A549 (cell line): ENCODE data around the gene THOC1. TPM values are rescaled to one million over a fixed set of nuclear protein-coding genes. Genes with fewer than 3 reads are reported as not detected.

Experiments used
- ATAC-seq, 2 experiments: fragments of 200-7000 bp in 1 of 2; fragments of >200 bp in 1 of 2; cut with Nextera tagmentation in 1 of 2; cut with Tn5 transposase in 1 of 2; 3 replicates each; pipeline versions ENCODE4 v1.8.0 to v1.9.1; 2018 to 2020; ENCODE audit warnings: mild to moderate bottlenecking in 1 of 2, moderate library complexity in 1 of 2
- CTCF ChIA-PET: fragments of 300-600 bp; sonication (Branson Sonifier 250); formaldehyde crosslinking; extraction: SDS; loops from one replicate; lab custom pipeline; 2021; ENCODE audit warnings: antibody characterized with exemption, inconsistent platforms; lab: Yijun Ruan, JAX
- POLR2A ChIA-PET: fragments of 350-600 bp; formaldehyde crosslinking; extraction: SDS; loops from one replicate; lab custom pipeline; 2021; ENCODE audit warnings: antibody characterized with exemption, inconsistent platforms; lab: Yijun Ruan, JAX
- DNase-seq, 2 experiments: peaks; one replicate each; pipeline versions ENCODE4 v3.0.0 to v3.0.0-alpha.2; 2011 to 2016; ENCODE audit warnings: low read depth in 1 of 2, low spot score in 1 of 2
- FAIRE-seq: peaks from 2 replicates; lab custom pipeline; 2011; peaks lifted over from hg19 to GRCh38; lab: Jason Lieb, UNC
- H3K27ac ChIP-seq, 2 experiments: fragments of >200 bp; sonication (Bioruptor Twin); formaldehyde crosslinking; 3 replicates each; pipeline ENCODE4 v1.5.1; 2016 to 2017
- H3K4me1 ChIP-seq: fragments of >200 bp; sonication (Bioruptor Twin); formaldehyde crosslinking; 3 replicates; pipeline ENCODE4 v1.6.1; 2016
- H3K4me2 ChIP-seq: fragments of >200 bp; sonication (Bioruptor Twin); formaldehyde crosslinking; 3 replicates; pipeline ENCODE4 v1.6.1; 2016
- H3K4me3 ChIP-seq: fragments of >200 bp; sonication (Bioruptor Twin); formaldehyde crosslinking; 3 replicates; pipeline ENCODE4 v1.5.1; 2016
- H3K9me3 ChIP-seq: fragments of >200 bp; sonication (Bioruptor Twin); formaldehyde crosslinking; 3 replicates; pipeline ENCODE4 v1.6.1; 2016
- CEBPB ChIP-seq, 2 experiments: fragments of >200 bp in 1 of 2; sonication (Bioruptor Twin) in 1 of 2; formaldehyde crosslinking in 1 of 2; IDR thresholded peaks; 2 replicates each; pipeline ENCODE4 v1.6.1; 2012 to 2016
- CHD2 ChIP-seq: fragments of 150-350 bp; IDR thresholded peaks from 2 replicates; pipeline ENCODE4 v1.6.1; 2014; ENCODE audit warnings: low read length; ENCODE audit not compliant: partially characterized antibody
- CHD4 ChIP-seq: fragments of 200-600 bp; sonication (generic); IDR thresholded peaks from 2 replicates; pipeline ENCODE4 v1.6.1; 2016; ENCODE audit warnings: antibody characterized with exemption, mild to moderate bottlenecking, borderline replicate concordance
- E2F6 ChIP-seq: IDR thresholded peaks from 2 replicates; pipeline ENCODE4 v1.6.1; 2012; ENCODE audit warnings: low read depth, borderline replicate concordance
- EHMT2 ChIP-seq: fragments of 200-600 bp; sonication (generic); IDR thresholded peaks from 2 replicates; pipeline ENCODE4 v1.6.1; 2016; ENCODE audit warnings: antibody characterized with exemption, low read depth, mild to moderate bottlenecking, moderate library complexity
- FOSB ChIP-seq: fragments of 250-450 bp; sonication (Bioruptor Pico); IDR thresholded peaks from 2 replicates; pipeline ENCODE4 v1.5.0; 2020; ENCODE audit warnings: mild to moderate bottlenecking, moderate library complexity
- FOSL2 ChIP-seq, 2 experiments: fragments of 450-650 bp in 1 of 2; fragments of >200 bp in 1 of 2; sonication (Bioruptor Twin) in 1 of 2; formaldehyde crosslinking; IDR thresholded peaks; 2 replicates each; pipeline versions ENCODE4 v1.5.0 to v1.6.1; 2016 to 2020; ENCODE audit warnings: mild to moderate bottlenecking in 1 of 2, moderate library complexity in 1 of 2
- GATA3 ChIP-seq: IDR thresholded peaks from 2 replicates; pipeline ENCODE4 v1.6.1; 2012; ENCODE audit warnings: borderline replicate concordance
- HEYL ChIP-seq: fragments of 250-450 bp; sonication (Bioruptor Pico); IDR thresholded peaks from 2 replicates; pipeline ENCODE4 v1.8.0; 2021; ENCODE audit warnings: mild to moderate bottlenecking, moderate library complexity
- HMGXB4 ChIP-seq: fragments of 250-450 bp; sonication (Bioruptor Pico); IDR thresholded peaks from 2 replicates; pipeline ENCODE4 v1.5.0; 2021; ENCODE audit warnings: mild to moderate bottlenecking, moderate library complexity, borderline replicate concordance
- HOXB13 ChIP-seq: fragments of 250-450 bp; sonication (Bioruptor Pico); IDR thresholded peaks from 2 replicates; pipeline ENCODE4 v1.5.0; 2020; ENCODE audit warnings: low read depth, mild to moderate bottlenecking, moderate library complexity
- MAFK ChIP-seq: fragments of 450-650 bp; IDR thresholded peaks from 2 replicates; pipeline ENCODE4 v1.6.1; 2014; ENCODE audit not compliant: partially characterized antibody
- NPAS2 ChIP-seq: fragments of 250-450 bp; sonication (Bioruptor Pico); IDR thresholded peaks from 2 replicates; pipeline ENCODE4 v1.8.0; 2022; ENCODE audit warnings: mild to moderate bottlenecking, moderate library complexity, borderline replicate concordance
- PBX3 ChIP-seq: IDR thresholded peaks from 2 replicates; pipeline ENCODE4 v1.6.1; 2012
- PHF8 ChIP-seq: fragments of 200-600 bp; sonication (generic); IDR thresholded peaks from 2 replicates; pipeline ENCODE4 v1.6.1; 2016; ENCODE audit warnings: low read depth, mild to moderate bottlenecking, antibody characterized with exemption, moderate library complexity, borderline replicate concordance
- POLR2A ChIP-seq: IDR thresholded peaks from 2 replicates; pipeline ENCODE4 v1.6.1; 2012; ENCODE audit warnings: mild to moderate bottlenecking, low read length
- RAD21 ChIP-seq, 2 experiments: fragments of >200 bp in 1 of 2; sonication (Bioruptor Twin) in 1 of 2; formaldehyde crosslinking in 1 of 2; IDR thresholded peaks in 1 of 2; conservative IDR thresholded peaks in 1 of 2; 2 replicates in 1 of 2; 3 replicates in 1 of 2; pipeline ENCODE4 v1.6.1; 2012 to 2018; ENCODE audit warnings: inconsistent platforms in 1 of 2
- RARB ChIP-seq: fragments of 250-450 bp; sonication (Bioruptor Pico); IDR thresholded peaks from 2 replicates; pipeline ENCODE4 v1.8.0; 2021; ENCODE audit warnings: mild to moderate bottlenecking, moderate library complexity
- RCOR1 ChIP-seq: fragments of 150-350 bp; IDR thresholded peaks from 2 replicates; pipeline ENCODE4 v1.6.1; 2014; ENCODE audit warnings: antibody characterized with exemption, low read length, low read depth
- REST ChIP-seq: fragments of 200-600 bp; sonication (generic); IDR thresholded peaks from 2 replicates; pipeline ENCODE4 v1.6.1; 2016; ENCODE audit warnings: antibody characterized with exemption, mild to moderate bottlenecking, moderate library complexity
- RNF2 ChIP-seq: fragments of 200-600 bp; sonication (generic); IDR thresholded peaks from 2 replicates; pipeline ENCODE4 v1.6.1; 2016; ENCODE audit warnings: low read depth, mild to moderate bottlenecking, antibody characterized with exemption, moderate library complexity, borderline replicate concordance
- SMC3 ChIP-seq: fragments of >200 bp; sonication (Bioruptor Twin); formaldehyde crosslinking; IDR thresholded peaks from 3 replicates; pipeline ENCODE4 v1.6.1; 2018; ENCODE audit warnings: inconsistent platforms
- TFCP2L1 ChIP-seq: fragments of 250-450 bp; sonication (Bioruptor Pico); IDR thresholded peaks from 2 replicates; pipeline ENCODE4 v1.5.0; 2021; ENCODE audit warnings: mild to moderate bottlenecking
- TP53 ChIP-seq: fragments of 250-450 bp; sonication (Bioruptor Pico); IDR thresholded peaks from 2 replicates; pipeline ENCODE4 v1.5.0; 2021; ENCODE audit warnings: mild to moderate bottlenecking, moderate library complexity
- ZFP36 ChIP-seq: fragments of 450-650 bp; IDR thresholded peaks from 2 replicates; pipeline ENCODE4 v1.6.1; 2014; ENCODE audit warnings: borderline replicate concordance; ENCODE audit not compliant: partially characterized antibody
- ZNF302 ChIP-seq: fragments of 250-450 bp; sonication (Bioruptor Pico); IDR thresholded peaks from 2 replicates; pipeline ENCODE4 v1.9.0; 2021; ENCODE audit warnings: inconsistent platforms, mild to moderate bottlenecking, moderate library complexity
- ZSCAN20 ChIP-seq: fragments of 250-450 bp; sonication (Bioruptor Pico); IDR thresholded peaks from 2 replicates; pipeline ENCODE4 v1.8.0; 2022; ENCODE audit warnings: mild to moderate bottlenecking, moderate library complexity
- WGBS: methylation state at CpG from one replicate; pipeline ENCODE4 v1.1.6; 2017; ENCODE audit errors: missing lambda C conversion rate; 5-methylcytosine and 5-hydroxymethylcytosine counted together
- polyA plus RNA-seq, 4 experiments: library from polyadenylated mRNA; depleted of rRNA in 3 of 4; stranded (reverse); fragments of >200 nt; fragmentation: RNase III in 1 of 4; extraction: RNeasy Plus Mini Kit Qiagen cat#74134 plus additional on column Dnase treatment in 1 of 4; gene quantifications; 2 replicates in 3 of 4; 3 replicates in 1 of 4; pipeline ENCODE4 v1.2.3, GENCODE V29; 2011 to 2017

THOC1 gene
- polyA plus RNA-seq, 2 of the 4 experiments (the other 2 are of a cell fraction): 31.2 to 62.6 TPM

GRCh38 chr18:302097-302496 is 34.2 kb upstream of the THOC1 start:
- ChIA-PET POLR2A (no interaction called here), CTCF (interaction anchor here (1.7 kb wide), 1 partner anchor 322 kb away, joined by 4 read pairs; no protein-coding TSS in a partner anchor)
- H3K4me2 ChIP-seq: no peak overlapping the region
- DNase-seq (no peak), FAIRE-seq (no peak), ATAC-seq (no peak)
- TF ChIP-seq CHD4: no peak
- no peak for TF ChIP-seq TFCP2L1 (CRISPR knock-in tag)
- TF ChIP-seq NPAS2 (CRISPR knock-in tag): no peak
- TF ChIP-seq RARB: no peak
- TF ChIP-seq MAFK: no peak
- TF ChIP-seq CEBPB (IDR thresholded peaks at IDR 0.05): no peak
- TF ChIP-seq HMGXB4 (CRISPR knock-in tag): no peak
- no peak for TF ChIP-seq TP53 (CRISPR knock-in tag)
- no peak for TF ChIP-seq SMC3
- TF ChIP-seq RCOR1: no peak
- no peak for TF ChIP-seq REST
- no peak for TF ChIP-seq ZNF302
- TF ChIP-seq FOSB (CRISPR knock-in tag): no peak
- no peak for TF ChIP-seq EHMT2
- no peak for TF ChIP-seq FOSL2 (IDR thresholded peaks at IDR 0.05)
- no peak for TF ChIP-seq FOSL2 (CRISPR knock-in tag; IDR thresholded peaks at IDR 0.05)
- H3K9me3 ChIP-seq: no peaks in the 10 kb centered on the region
- no peak overlapping the region for H3K4me3 ChIP-seq
- H3K27ac ChIP-seq: no peak overlapping the region
- no peaks in the 10 kb centered on the region for H3K4me1 ChIP-seq
- 31% methylated on average over 7 of the region's 7 CpGs for whole genome bisulfite sequencing

- Histone ChIP-seq H3K27ac (no peak overlapping the region), H3K4me3 (no peak overlapping the region), H3K4me1 (no peaks in the 10 kb centered on the region), H3K9me3 (no peaks in the 10 kb centered on the region), H3K4me2 (no peak overlapping the region)
- 47% methylated on average over 2 of the region's 2 CpGs for WGBS
- DNase-seq: no peak
- ATAC-seq: no peak
- ChIA-PET POLR2A (no interaction called here), CTCF (interaction anchor here (1.4 kb wide), 1 partner anchor 11 kb away, joined by 4 read pairs; no protein-coding TSS in a partner anchor)
- TF ChIP-seq RAD21 (conservative IDR thresholded peaks at IDR 0.05 in 1 of 2, IDR thresholded peaks at IDR 0.05 in 1 of 2) (no peak), GATA3 (no peak), HOXB13 (CRISPR knock-in tag) (no peak), FOSL2 (IDR thresholded peaks at IDR 0.05) (no peak), FOSL2 (CRISPR knock-in tag; IDR thresholded peaks at IDR 0.05) (no peak), CHD2 (no peak), RNF2 (no peak), HEYL (CRISPR knock-in tag) (no peak), ZSCAN20 (no peak), PHF8 (no peak), POLR2A (no peak), CEBPB (IDR thresholded peaks at IDR 0.05) (no peak), REST (no peak), E2F6 (no peak), PBX3 (no peak), ZFP36 (no peak)
- no peak for FAIRE-seq
These were observed 30.1 kb upstream of the THOC1 start for GRCh38 chr18:297936-298335.
